HepG2 (cell line): Measurements from ENCODE around the gene RAC2. TPM values are rescaled to one million over a fixed set of nuclear protein-coding genes. Genes with fewer than 3 reads are reported as not detected.

Experiments
- ATAC-seq: fragments of 200-7000 bp; cut with Tn5 transposase; 3 replicates; pipeline ENCODE4 v1.9.1; 2020; ENCODE audit warnings: mild to moderate bottlenecking, moderate library complexity
- BruUV-seq: library from RNA; stranded (reverse); fragments of 400-500 nt; replicated peaks from 2 replicates; lab custom pipeline; 2021; lab: Mats Ljungman, UMichigan
- CTCF ChIA-PET: fragments of 300-600 bp; formaldehyde crosslinking; extraction: SDS; loops from one replicate; lab custom pipeline; 2021; ENCODE audit warnings: low total read pairs, inconsistent platforms, low intra/inter-chr PET ratio; lab: Yijun Ruan, JAX
- POLR2A ChIA-PET: fragments of 350-600 bp; sonication (Branson Sonifier 250); formaldehyde crosslinking; loops from one replicate; lab custom pipeline; 2020; ENCODE audit warnings: antibody characterized with exemption, inconsistent platforms; lab: Yijun Ruan, JAX
- DNase-seq: peaks from one replicate; pipeline ENCODE4 v3.0.0-alpha.2; 2015; ENCODE audit warnings: low spot score
- FAIRE-seq: peaks from 3 replicates; lab custom pipeline; 2011; peaks lifted over from hg19 to GRCh38; lab: Jason Lieb, UNC
- H2AFZ ChIP-seq: one replicate; pipeline ENCODE4 v1.6.1; 2011; ENCODE audit warnings: low read length, inconsistent platforms
- H3K27ac ChIP-seq: fragments of 300-600 bp; 3 replicates; pipeline ENCODE4 v1.8.0; 2011; ENCODE audit warnings: mixed run types, mild to moderate bottlenecking, mixed read lengths, low read length, inconsistent platforms; ENCODE audit not compliant: insufficient read depth; ENCODE audit errors: extremely low read length
- H3K27me3 ChIP-seq, 2 experiments: fragments of 200-600 bp in 1 of 2; 2 replicates in 1 of 2; 3 replicates in 1 of 2; pipeline versions ENCODE4 v1.6.0 to v1.8.0; 2011; ENCODE audit warnings: low read length in 2 of 2, mild to moderate bottlenecking in 2 of 2, moderate library complexity in 2 of 2, inconsistent platforms in 1 of 2; ENCODE audit not compliant: insufficient read depth in 2 of 2, control insufficient read depth in 1 of 2
- H3K36me3 ChIP-seq, 2 experiments: fragments of 200-600 bp in 1 of 2; replicated peaks in 1 of 2; 2 replicates in 1 of 2; 3 replicates in 1 of 2; pipeline versions ENCODE4 v1.5.1 to v1.8.0; 2011; ENCODE audit warnings: low read length in 2 of 2, inconsistent platforms in 1 of 2; ENCODE audit not compliant: insufficient read depth in 2 of 2, control insufficient read depth in 1 of 2
- H3K4me1 ChIP-seq: 2 replicates; pipeline ENCODE4 v1.5.1; 2012; ENCODE audit warnings: low read length, inconsistent platforms; ENCODE audit not compliant: insufficient read depth
- H3K4me2 ChIP-seq: 2 replicates; pipeline ENCODE4 v1.6.0; 2011; ENCODE audit warnings: low read depth, low read length, inconsistent platforms
- H3K4me3 ChIP-seq, 3 experiments: fragments of 200-600 bp in 1 of 3; sonication (generic), shearing (Covaris generic) in 1 of 3; replicated peaks in 1 of 3; 2 replicates each; pipeline ENCODE4 v1.5.1; 2011 to 2016; ENCODE audit warnings: low read length in 3 of 3, inconsistent platforms in 2 of 3, low read depth in 2 of 3, mild to moderate bottlenecking in 2 of 3, control low read depth in 1 of 3, mixed read lengths in 1 of 3; ENCODE audit not compliant: insufficient read depth in 1 of 3
- H3K79me2 ChIP-seq: one replicate; pipeline ENCODE4 v1.6.1; 2011; ENCODE audit warnings: low read length, inconsistent platforms; ENCODE audit not compliant: insufficient read depth
- H3K9ac ChIP-seq: 2 replicates; pipeline ENCODE4 v1.6.0; 2011; ENCODE audit warnings: mild to moderate bottlenecking, low read depth, low read length, inconsistent platforms; ENCODE audit not compliant: insufficient read depth
- H3K9me3 ChIP-seq: 2 replicates; pipeline ENCODE4 v1.5.1; 2012; ENCODE audit warnings: mild to moderate bottlenecking, low read length
- H4K20me1 ChIP-seq: 2 replicates; pipeline ENCODE4 v1.6.0; 2011; ENCODE audit warnings: inconsistent platforms, mild to moderate bottlenecking, low read length, moderate library complexity; ENCODE audit not compliant: insufficient read depth
- AHDC1 ChIP-seq: sonication (generic); formaldehyde crosslinking; IDR thresholded peaks from 2 replicates; pipeline ENCODE4 v1.5.1; 2020; ENCODE audit warnings: mild to moderate bottlenecking, missing genetic modification reagents, borderline replicate concordance
- FOSL2 ChIP-seq: sonication (generic); formaldehyde crosslinking; IDR thresholded peaks from 2 replicates; pipeline ENCODE4 v1.4.0; 2020; ENCODE audit warnings: missing genetic modification reagents
- GFI1 ChIP-seq: sonication (generic); formaldehyde crosslinking; IDR thresholded peaks from 2 replicates; pipeline ENCODE4 v1.5.0; 2020; ENCODE audit warnings: missing genetic modification reagents, mild to moderate bottlenecking, borderline replicate concordance
- HDAC6 ChIP-seq: fragments of 200-600 bp; sonication (generic); IDR thresholded peaks from 2 replicates; pipeline ENCODE4 v1.7.0; 2017; ENCODE audit warnings: mild to moderate bottlenecking, antibody characterized with exemption, low read length, low read depth
- HIVEP1 ChIP-seq: sonication (generic); formaldehyde crosslinking; IDR thresholded peaks from 2 replicates; pipeline ENCODE4 v1.4.0; 2020; ENCODE audit warnings: mild to moderate bottlenecking, missing genetic modification reagents
- MXI1 ChIP-seq: IDR thresholded peaks from 3 replicates; pipeline ENCODE4 v1.6.1; 2012; ENCODE audit warnings: low read depth, low read length, inconsistent platforms, borderline replicate concordance
- SP1 ChIP-seq, 2 experiments: fragments of 450-650 bp in 1 of 2; sonication (generic) in 1 of 2; formaldehyde crosslinking in 1 of 2; IDR thresholded peaks; 2 replicates each; pipeline versions ENCODE4 v1.4.0 to v1.6.1; 2016 to 2020; ENCODE audit warnings: missing genetic modification reagents in 1 of 2
- TCF7L2 ChIP-seq: IDR thresholded peaks from 2 replicates; pipeline ENCODE4 v1.6.1; 2011; ENCODE audit warnings: mild to moderate bottlenecking, low read depth, low read length, moderate library complexity
- TERF1 ChIP-seq: sonication (generic); formaldehyde crosslinking; IDR thresholded peaks from 2 replicates; pipeline ENCODE4 v1.8.0; 2022; ENCODE audit warnings: mild to moderate bottlenecking, missing genetic modification reagents, moderate library complexity
- ZBTB8A ChIP-seq: sonication (generic); formaldehyde crosslinking; IDR thresholded peaks from 2 replicates; pipeline ENCODE4 v1.4.0; 2020; ENCODE audit warnings: mild to moderate bottlenecking, low read depth, missing genetic modification reagents, borderline replicate concordance
- ZNF160 ChIP-seq: sonication (generic); formaldehyde crosslinking; IDR thresholded peaks from 2 replicates; pipeline ENCODE4 v1.8.0; 2022; ENCODE audit warnings: mild to moderate bottlenecking, inconsistent platforms, missing genetic modification reagents
- ZNF776 ChIP-seq: sonication (generic); formaldehyde crosslinking; IDR thresholded peaks from 2 replicates; pipeline ENCODE4 v1.4.0; 2020; ENCODE audit warnings: mild to moderate bottlenecking, missing genetic modification reagents
- ZNF83 ChIP-seq: sonication (generic); formaldehyde crosslinking; IDR thresholded peaks from 2 replicates; pipeline ENCODE4 v1.4.0; 2020; ENCODE audit warnings: missing genetic modification reagents, mild to moderate bottlenecking, borderline replicate concordance
- WGBS: methylation state at CpG from one replicate; pipeline ENCODE4 v1.1.6; 2017; ENCODE audit warnings: low lambda C conversion rate; 5-methylcytosine and 5-hydroxymethylcytosine counted together
- in situ Hi-C: cut with HindIII; loops from 2 replicates; pipeline ENCODE4 v1.10.0; 2017; ENCODE audit warnings: low pct_unique_long_range_greater_than_20kb; ENCODE audit not compliant: extremely low pct_ligation_motif_present
- intact Hi-C: fragments of 100-400 bp; cut with micrococcal nuclease; formaldehyde crosslinking; loops from one replicate; pipeline ENCODE4 v1.10.0; 2022; ENCODE audit not compliant: unreplicated experiment
- polyA plus RNA-seq, 8 experiments: library from polyadenylated mRNA; depleted of rRNA in 3 of 8; stranded (reverse) in 7 of 8; unstranded in 1 of 8; fragments of >200 nt; fragmentation: Illumina TruSeq in 4 of 8; extraction: Trizol in 4 of 8; gene quantifications; 2 replicates each; pipeline versions ENCODE4 v1.2.1 to v1.2.3, GENCODE V29; 2011 to 2016; ENCODE audit warnings: low read depth in 4 of 8, missing spikeins in 1 of 8, mixed read lengths in 1 of 8; ENCODE audit not compliant: insufficient read depth in 1 of 8
- total RNA-seq, 5 experiments: library from RNA; depleted of rRNA; stranded (reverse); fragments of >200 nt; fragmentation: Illumina TruSeq; extraction: Trizol; gene quantifications; 2 replicates each; pipeline ENCODE4 v1.2.3, GENCODE V29; 2016; ENCODE audit warnings: low read depth in 1 of 5

RAC2 gene
- total and polyA plus RNA-seq, 2 of the 13 experiments (the other 11 are each of a cell fraction or from before 2014, with no cell fraction given) = 0.73 TPM; not detected in 1

GRCh38 chr22:37237371-37238268 lies 6.4 kb downstream of the RAC2 start:
- intact Hi-C loops = no loop called here
- TF ChIP-seq HIVEP1 (CRISPR knock-in tag) (no peak), ZNF83 (CRISPR knock-in tag) (no peak), FOSL2 (CRISPR knock-in tag) (no peak), TERF1 (CRISPR knock-in tag) (no peak), TCF7L2 (no peak), GFI1 (no peak), SP1 (IDR thresholded peaks at IDR 0.05) (no peak), SP1 (CRISPR knock-in tag; IDR thresholded peaks at IDR 0.05) (no peak), AHDC1 (CRISPR knock-in tag) (no peak), MXI1 (no peak), ZNF776 (CRISPR knock-in tag) (no peak), ZNF160 (CRISPR knock-in tag) (no peak), ZBTB8A (CRISPR knock-in tag) (no peak), HDAC6 (no peak)
- 46% methylated on average over 20 of the region's 20 CpGs for WGBS
- no peak for FAIRE-seq
- Histone ChIP-seq H4K20me1 (peaks cover 2% of the 10 kb centered on the region; the same call in 1 of the 2 replicates), H3K27me3 (peaks cover 4 to 39% of the 10 kb centered on the region in 2 experiments; a peak in 4 of 5 replicates), H3K27ac (no peak overlapping the region), H3K4me2 (no peak overlapping the region), H3K9me3 (no peaks in the 10 kb centered on the region), H2AFZ (no peak overlapping the region), H3K9ac (no peak overlapping the region), H3K4me3 (no peak overlapping the region), H3K4me1 (0 out of 2 replicates have a peak, but pooled peaks cover 2% of the 10 kb centered on the region), H3K79me2 (no peaks in the 10 kb centered on the region), H3K36me3 (no peaks in the 10 kb centered on the region)
- BruUV-seq = no TSS peak
- no peak for ATAC-seq
- CTCF ChIA-PET = no interaction called here
- DNase-seq = no peak
- POLR2A ChIA-PET = no interaction called here
- in situ Hi-C loops = no loop called here
